Measurements from ENCODE around the gene CHIT1.

CHIT1 gene

DNA sequence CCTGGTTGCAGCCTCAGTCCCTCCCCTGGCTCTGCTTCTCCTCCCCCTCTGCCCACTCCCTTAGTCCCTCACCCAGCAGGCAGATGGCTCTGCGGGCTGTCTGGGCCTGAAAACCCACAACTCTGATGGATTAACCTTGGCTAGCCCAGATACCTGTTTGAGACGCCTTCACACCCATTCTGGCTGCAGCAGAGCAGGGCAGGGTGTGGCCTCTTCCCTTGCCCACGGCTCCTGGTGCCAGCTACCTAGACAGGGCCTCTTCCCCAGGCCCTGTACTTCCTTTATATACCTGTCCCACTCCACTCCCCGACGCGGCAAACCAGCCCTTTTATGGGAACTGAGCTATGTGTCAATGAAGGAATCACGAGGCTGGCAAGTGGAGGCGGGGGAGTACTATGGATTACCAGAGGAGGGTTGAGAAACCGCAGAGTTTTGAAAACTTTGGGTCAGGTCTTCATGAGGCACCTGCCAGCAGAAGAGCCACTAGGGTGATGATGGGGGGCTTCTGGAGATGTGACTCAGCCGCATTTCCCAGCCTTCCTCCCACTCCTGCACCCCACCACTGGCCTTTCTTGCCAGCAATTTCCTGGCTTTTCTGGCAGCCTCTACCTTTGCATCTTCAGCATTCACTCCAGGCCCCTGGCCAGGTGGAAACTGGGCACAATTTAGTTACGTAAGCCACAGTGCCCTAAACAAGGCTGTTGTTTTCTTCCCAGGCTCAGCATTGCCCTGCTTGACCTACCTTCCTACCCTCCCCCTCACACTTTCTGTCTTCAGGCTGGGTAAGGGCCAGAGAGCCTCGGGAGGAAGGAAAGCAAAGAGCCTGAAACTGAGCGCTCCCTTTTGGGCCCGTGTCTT is 42.8 kb downstream of the CHIT1 start, which contains the start of gene CHI3L1:
Gene CHI3L1 (minus strand): TSS at position 259 of the 858 bp plus-strand sequence. CDS start 81 bp downstream, at position 178.
- no peak for DNase-seq

DNA sequence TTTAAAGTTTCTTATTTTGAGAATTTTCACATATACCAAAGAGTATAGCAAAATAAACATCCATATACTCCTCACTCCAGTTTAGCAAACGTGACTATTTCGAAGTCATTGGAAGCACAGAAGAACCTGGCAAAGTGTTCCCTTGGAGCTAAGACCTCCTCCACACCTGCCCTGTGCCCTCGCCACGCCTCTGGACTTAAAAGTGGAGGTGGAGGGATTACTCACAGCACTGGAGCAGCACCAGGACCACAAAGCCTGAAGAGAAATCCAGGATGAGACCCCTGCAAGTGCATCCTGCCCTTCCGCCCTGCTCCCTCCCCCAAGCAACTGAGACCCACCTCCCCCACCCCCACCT is 43.4 kb downstream of the CHIT1 start:
- no peak for DNase-seq

DNA sequence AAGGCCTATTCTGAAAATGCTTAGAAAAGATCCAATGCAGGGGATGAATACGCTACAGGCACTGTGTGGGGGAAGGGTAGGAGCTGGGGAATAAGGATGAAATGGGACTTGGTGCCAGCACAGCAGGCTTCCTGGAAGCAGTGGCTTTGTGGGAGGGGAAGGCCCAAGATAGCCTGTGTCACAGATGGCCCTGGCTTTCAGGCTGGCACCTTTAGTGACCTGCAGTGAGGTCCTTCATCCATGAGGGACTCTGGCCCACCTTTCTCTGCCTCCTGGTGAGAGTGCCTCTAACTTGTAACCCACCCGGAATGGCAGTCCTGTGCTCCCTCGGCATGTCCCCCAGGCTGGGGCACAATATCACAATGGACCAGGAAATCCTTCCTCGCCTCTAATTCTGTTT is 43.9 kb downstream of the CHIT1 start:
- no peak for DNase-seq

DNA sequence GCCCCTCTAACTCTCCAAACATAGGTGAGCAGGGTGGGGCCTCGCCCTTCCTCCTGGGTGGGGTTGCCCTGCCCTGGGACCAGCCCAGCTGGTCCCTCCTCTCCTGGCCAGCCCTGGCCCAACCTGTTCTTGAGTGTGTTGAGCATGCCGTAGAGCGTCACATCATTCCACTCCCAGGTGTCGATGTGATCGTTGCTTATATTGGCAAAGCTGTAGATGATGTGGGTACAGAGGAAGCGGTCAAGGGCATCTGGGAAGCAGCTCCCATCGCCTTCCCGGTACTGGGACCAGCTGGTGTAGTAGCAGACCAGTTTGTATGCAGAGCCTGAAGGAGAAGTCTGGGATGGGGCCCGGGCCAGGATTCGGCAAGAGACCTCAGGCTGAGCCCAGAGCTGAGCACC is 44.4 kb downstream of the CHIT1 start:
- DNase-seq, result no peak

DNA sequence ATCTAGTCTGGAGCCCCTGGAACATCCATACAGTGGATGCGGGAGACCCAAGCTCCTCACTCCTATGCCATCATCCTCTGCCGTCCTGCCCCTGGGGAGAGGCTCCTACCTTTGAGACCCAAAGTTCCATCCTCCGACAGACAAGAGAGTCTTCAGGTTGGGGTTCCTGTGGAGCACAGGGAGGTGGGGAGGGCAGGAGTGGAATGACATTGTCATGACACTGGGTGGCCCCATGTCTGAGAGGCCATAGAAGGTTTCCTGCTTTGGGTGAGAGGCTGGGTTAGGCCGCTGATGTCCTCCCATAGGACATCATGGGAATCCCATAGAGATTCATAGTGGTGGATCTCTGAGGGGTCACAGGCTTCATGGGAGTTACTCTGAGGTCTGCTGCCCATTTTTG is 45.0 kb downstream of the CHIT1 start:
- DNase-seq, result no peak

DNA sequence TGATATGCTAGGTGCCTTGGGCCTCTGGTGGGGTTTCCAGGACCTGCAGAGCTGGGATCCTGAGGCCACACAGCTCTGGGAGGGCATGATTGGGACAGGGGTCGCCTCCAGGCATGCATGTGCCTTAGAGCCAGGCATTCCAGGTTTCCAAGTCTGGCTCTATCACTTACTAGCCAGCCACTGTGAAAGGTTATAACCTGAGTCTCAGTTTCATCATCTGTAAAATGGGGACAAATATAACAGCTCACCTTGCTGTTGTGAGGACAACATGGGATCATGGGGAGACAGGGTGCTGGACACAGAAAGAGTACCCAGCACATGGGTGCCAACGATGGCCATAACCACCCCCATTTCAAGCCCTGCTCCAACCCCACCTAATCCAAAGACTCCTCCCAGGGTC is 45.6 kb downstream of the CHIT1 start:
- DNase-seq, result no peak

GRCh38 chr1:203182387-203182953 is 47.0 kb downstream of the CHIT1 start:
- DNase-seq, result no peak

GRCh38 chr1:203181586-203182386 is 47.7 kb downstream of the CHIT1 start:
- no peak for DNase-seq

- no peak for DNase-seq
These were observed 48.7 kb downstream of the CHIT1 start for GRCh38 chr1:203180611-203181330.

- no peak for DNase-seq
These were observed 49.8 kb downstream of the CHIT1 start for GRCh38 chr1:203179667-203180005.

GRCh38 chr1:203178821-203179666 is 50.4 kb downstream of the CHIT1 start:
- DNase-seq, result no peak

GRCh38 chr1:203178083-203178482 is 51.4 kb downstream of the CHIT1 start:
- no peak for DNase-seq

DNA sequence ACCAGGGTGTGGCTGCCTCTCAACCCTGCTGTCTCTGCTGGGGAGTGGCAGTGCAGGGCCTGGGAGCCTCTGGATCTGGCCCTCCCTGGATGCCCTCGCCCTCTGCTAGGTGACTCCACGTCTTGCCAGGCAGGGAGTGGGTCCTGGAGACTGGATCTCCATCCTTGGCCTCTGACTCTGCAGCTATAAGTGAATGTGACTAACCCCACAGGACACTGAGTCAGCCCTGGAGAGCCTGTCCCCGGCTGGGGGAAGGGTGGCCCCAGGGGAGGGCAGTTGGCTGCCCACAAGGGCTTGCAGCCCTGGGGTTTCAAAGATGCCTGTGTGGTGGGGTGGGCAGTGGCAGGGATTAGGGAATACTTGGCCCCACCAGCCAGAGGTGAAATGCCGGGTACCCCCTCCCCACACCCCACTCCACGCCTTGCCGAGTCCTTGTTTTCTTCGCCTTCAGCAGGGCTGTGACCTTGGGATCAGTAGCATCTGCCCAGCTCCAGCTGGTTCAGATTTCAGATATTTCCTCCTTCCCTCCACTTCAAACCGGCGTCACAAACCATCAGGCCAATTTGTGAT is 51.9 kb downstream of the CHIT1 start:
- DNase-seq, result no peak

DNA sequence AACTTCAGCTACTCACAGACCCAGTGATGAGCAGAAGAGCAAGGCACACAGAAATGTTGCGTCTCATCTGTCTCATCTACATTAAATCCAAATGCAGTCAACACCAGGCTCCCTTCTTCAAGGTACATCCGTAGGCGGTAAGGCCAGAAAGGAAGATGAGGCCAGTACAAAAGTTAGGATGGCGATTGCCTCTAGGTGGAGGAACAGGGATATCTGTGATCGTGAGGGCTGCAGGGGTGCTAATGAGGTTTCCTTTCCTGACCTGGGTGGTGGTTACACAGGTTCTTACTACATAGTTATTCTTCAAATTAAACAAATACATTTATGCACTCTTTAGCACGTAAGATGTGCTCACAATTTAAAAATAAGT is 52.5 kb downstream of the CHIT1 start:
- no peak for DNase-seq

GRCh38 chr1:203176273-203177035 is 53.0 kb downstream of the CHIT1 start:
- DNase-seq, result no peak

DNA sequence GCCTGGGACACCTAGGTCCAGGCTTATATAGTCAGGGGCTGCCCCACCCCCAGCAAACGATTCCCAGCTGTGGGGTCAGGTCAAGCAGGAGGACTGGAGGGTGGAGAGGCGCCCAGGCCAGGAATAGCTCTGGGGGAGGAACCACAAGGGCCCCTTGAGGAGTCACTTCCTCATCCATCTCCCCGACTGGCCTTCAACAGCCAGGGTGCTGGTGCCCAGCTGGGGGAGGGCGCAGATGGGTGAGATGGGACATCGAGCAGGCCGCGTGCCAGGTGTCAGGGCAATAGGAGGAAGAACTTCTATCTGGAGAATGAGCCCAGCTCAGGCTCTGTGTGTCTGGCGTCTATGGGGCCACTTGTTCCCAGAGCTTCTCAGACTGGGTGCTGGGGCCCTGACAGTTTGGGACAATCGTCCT is 53.6 kb downstream of the CHIT1 start:
- DNase-seq, result no peak

GRCh38 chr1:203175237-203175826 is 54.1 kb downstream of the CHIT1 start, which contains the start of gene MYBPH:
TSS of gene MYBPH (minus strand) at chr1:203175826. CDS start at chr1:203175755, 71 bp downstream.
- no peak for DNase-seq

- DNase-seq, result no peak
These were observed 55.0 kb downstream of the CHIT1 start for GRCh38 chr1:203174324-203174985.

DNA sequence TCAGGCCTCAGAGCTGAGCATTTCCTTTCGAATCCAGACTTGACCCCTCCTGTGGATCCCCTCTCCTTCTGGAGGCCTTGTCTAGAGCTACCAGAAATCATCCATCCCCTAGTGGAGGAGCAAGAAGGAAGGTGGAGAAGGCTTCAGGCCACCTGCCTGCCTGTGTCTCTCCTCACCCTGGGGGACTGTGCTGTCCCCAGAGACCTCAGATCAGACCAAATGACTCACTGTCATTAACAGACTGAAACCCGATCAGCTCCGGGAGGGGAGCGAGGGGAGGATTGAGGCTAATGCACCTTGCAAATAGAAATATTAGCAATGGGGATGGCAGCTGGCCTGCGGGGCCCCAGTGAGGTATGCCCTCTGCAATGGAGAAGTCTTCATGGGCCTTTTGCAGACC is 55.9 kb downstream of the CHIT1 start:
- DNase-seq, result no peak

DNA sequence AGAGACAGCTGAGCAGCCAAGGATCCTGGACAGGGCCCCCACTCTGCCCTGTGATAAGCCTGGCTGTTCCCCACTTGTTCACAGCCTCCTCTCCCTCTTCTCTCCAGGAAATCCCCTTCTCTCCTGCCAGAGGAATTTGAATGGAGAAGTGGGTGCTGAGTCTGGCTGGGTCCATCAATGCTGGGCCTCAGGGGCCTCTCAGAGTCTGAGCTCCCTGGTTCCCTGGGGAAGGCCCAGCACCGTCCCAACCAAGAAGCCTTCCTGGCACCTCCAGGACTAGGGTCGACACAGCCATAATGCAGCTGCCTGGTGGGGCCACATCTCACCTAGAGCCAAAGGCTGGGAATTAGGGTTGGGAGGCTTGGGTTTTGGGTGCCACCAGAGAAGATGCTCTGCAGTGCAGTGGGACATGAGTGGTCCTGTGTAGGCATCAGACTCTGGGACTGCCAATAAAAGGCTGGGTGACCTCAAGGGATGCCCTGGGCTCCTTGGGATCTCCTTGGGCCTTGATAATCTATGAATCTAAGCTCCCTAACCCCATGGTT is 56.4 kb downstream of the CHIT1 start:
- peak; percentile 10 for DNase-seq

All from activated T-cell treated with anti-CD3 and anti-CD28 coated beads, Interleukin-2, amount 50 U/mL, for 1 hour (primary cell).